ENCODE data around the gene ITGAD.

DNA sequence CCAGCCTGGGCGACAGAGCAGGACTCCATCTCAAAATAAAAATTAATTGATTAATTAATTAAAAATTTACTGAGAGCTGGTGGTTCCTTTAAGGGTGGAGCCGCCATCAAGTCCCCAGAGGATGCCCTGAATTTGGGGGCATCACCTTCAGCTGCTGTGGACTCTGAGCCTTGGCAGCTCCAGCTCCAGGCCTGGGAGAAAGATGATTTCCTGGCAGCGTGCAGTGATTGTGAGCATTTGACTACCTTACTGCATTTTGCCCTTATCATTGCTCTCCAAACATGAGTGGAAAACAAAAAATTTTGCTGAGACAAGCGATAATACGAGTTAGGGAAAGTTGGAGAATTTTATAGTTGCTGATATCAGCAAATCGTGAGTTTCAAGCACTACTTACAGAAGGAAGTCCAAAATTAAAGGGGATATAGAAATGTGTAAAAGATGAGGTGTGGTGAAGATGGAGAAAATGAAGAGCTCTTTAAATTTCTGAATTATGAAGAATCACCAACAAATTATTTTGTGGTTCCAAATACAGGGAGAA lies 2.6 kb upstream of the ITGAD start:
- TF ChIP-seq CTCF (IDR thresholded peaks at IDR 0.05; ENCODE audit: borderline replicate concordance, extremely low read depth, low read length, poor library complexity, severe bottlenecking) (no peak), EZH2 (IDR thresholded peaks at IDR 0.05; ENCODE audit: borderline replicate concordance, low read depth, low read length, severe bottlenecking) (no peak)
